ENCODE data around the gene GPATCH8.

GPATCH8 gene

GRCh38 chr17:44386182-44386525 lies 117.1 kb downstream of the GPATCH8 start:
- peaks cover 36% of the 10 kb centered on the region for H3K27me3 ChIP-seq (ENCODE audit: control insufficient read depth, insufficient read depth, low read length, poor library complexity, severe bottlenecking)
- H3K27ac ChIP-seq (ENCODE audit: insufficient read depth, low read depth, low read length, poor library complexity, severe bottlenecking) = no peak overlapping the region
- H3K36me3 ChIP-seq (ENCODE audit: control insufficient read depth, insufficient read depth, low read length) = no peaks in the 10 kb centered on the region
- H3K4me1 ChIP-seq (ENCODE audit: control insufficient read depth, insufficient read depth, low read length) = peaks cover 7% of the 10 kb centered on the region
- peak overlapping the region; percentile 33 for H3K4me3 ChIP-seq (ENCODE audit: insufficient read depth, low read depth, low read length)
- H3K9me3 ChIP-seq (ENCODE audit: control insufficient read depth, low read length) = no peaks in the 10 kb centered on the region
- 83 to 84% methylated on average over 10 of the region's 10 CpGs for WGBS, 2 experiments

GRCh38 chr17:44385287-44386181 lies 117.7 kb downstream of the GPATCH8 start:
- Histone ChIP-seq H3K36me3 (ENCODE audit: control insufficient read depth, insufficient read depth, low read length) (no peaks in the 10 kb centered on the region), H3K27me3 (ENCODE audit: control insufficient read depth, insufficient read depth, low read length, poor library complexity, severe bottlenecking) (peaks cover 36% of the 10 kb centered on the region), H3K4me1 (ENCODE audit: control insufficient read depth, insufficient read depth, low read length) (peaks cover 7% of the 10 kb centered on the region), H3K4me3 (ENCODE audit: insufficient read depth, low read depth, low read length) (peak overlapping the region; percentile 33), H3K27ac (ENCODE audit: insufficient read depth, low read depth, low read length, poor library complexity, severe bottlenecking) (no peak overlapping the region), H3K9me3 (ENCODE audit: control insufficient read depth, low read length) (no peaks in the 10 kb centered on the region)
- WGBS, 2 experiments = 22% methylated on average over 68 of the region's 68 CpGs

GRCh38 chr17:44384823-44385286 lies 118.4 kb downstream of the GPATCH8 start:
- H3K4me1 ChIP-seq (ENCODE audit: control insufficient read depth, insufficient read depth, low read length) = peaks cover 7% of the 10 kb centered on the region
- H3K27me3 ChIP-seq (ENCODE audit: control insufficient read depth, insufficient read depth, low read length, poor library complexity, severe bottlenecking) = peaks cover 36% of the 10 kb centered on the region
- H3K4me3 ChIP-seq (ENCODE audit: insufficient read depth, low read depth, low read length) = peak overlapping the region; percentile 33
- H3K36me3 ChIP-seq (ENCODE audit: control insufficient read depth, insufficient read depth, low read length) = no peaks in the 10 kb centered on the region
- 3 to 4% methylated on average over 26 of the region's 26 CpGs for WGBS, 2 experiments
- no peaks in the 10 kb centered on the region for H3K9me3 ChIP-seq (ENCODE audit: control insufficient read depth, low read length)
- no peak overlapping the region for H3K27ac ChIP-seq (ENCODE audit: insufficient read depth, low read depth, low read length, poor library complexity, severe bottlenecking)

DNA sequence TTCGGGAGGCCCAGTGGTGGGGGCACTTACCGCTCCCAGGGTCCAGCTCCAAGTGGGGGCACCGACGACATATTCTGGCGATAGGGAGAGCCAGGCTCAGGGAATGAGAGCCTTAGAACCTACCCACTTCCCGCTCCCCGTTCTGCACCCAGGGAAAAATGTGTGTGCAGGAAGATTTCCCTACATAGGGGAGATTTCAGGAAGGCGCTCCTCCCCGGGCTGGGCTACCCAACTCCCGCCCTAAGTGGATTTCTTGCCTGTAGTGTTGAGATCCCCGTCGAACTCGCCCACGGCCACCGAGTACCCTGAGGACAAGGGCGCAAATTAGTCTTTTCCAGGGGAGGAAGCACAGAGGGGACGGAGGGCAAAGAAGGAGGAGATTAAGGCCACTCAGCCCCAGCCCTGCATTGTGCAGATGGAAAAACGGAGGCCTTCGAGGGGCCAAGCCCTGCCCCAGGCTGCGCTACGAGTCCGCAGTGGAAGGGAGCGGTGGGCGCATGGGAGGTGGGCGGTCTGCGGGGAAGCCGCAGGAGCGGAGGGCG lies 118.9 kb downstream of the GPATCH8 start:
- no peaks in the 10 kb centered on the region for H3K9me3 ChIP-seq (ENCODE audit: control insufficient read depth, low read length)
- H3K4me3 ChIP-seq (ENCODE audit: insufficient read depth, low read depth, low read length) = peak overlapping the region; percentile 33
- H3K27ac ChIP-seq (ENCODE audit: insufficient read depth, low read depth, low read length, poor library complexity, severe bottlenecking) = no peak overlapping the region
- peaks cover 36% of the 10 kb centered on the region for H3K27me3 ChIP-seq (ENCODE audit: control insufficient read depth, insufficient read depth, low read length, poor library complexity, severe bottlenecking)
- H3K4me1 ChIP-seq (ENCODE audit: control insufficient read depth, insufficient read depth, low read length) = peaks cover 7% of the 10 kb centered on the region
- H3K36me3 ChIP-seq (ENCODE audit: control insufficient read depth, insufficient read depth, low read length) = no peaks in the 10 kb centered on the region
- 33 to 36% methylated on average over 29 of the region's 29 CpGs for WGBS, 2 experiments

- Histone ChIP-seq H3K36me3 (ENCODE audit: control insufficient read depth, insufficient read depth, low read length) (no peaks in the 10 kb centered on the region), H3K4me3 (ENCODE audit: insufficient read depth, low read depth, low read length) (no peak overlapping the region), H3K27ac (ENCODE audit: insufficient read depth, low read depth, low read length, poor library complexity, severe bottlenecking) (no peak overlapping the region), H3K4me1 (ENCODE audit: control insufficient read depth, insufficient read depth, low read length) (peaks cover 7% of the 10 kb centered on the region), H3K9me3 (ENCODE audit: control insufficient read depth, low read length) (no peaks in the 10 kb centered on the region), H3K27me3 (ENCODE audit: control insufficient read depth, insufficient read depth, low read length, poor library complexity, severe bottlenecking) (peaks cover 36% of the 10 kb centered on the region)
- 88 to 92% methylated on average over 16 of the region's 16 CpGs for WGBS, 2 experiments
Observed at GRCh38 chr17:44383861-44384260, 119.3 kb downstream of the GPATCH8 start.

DNA sequence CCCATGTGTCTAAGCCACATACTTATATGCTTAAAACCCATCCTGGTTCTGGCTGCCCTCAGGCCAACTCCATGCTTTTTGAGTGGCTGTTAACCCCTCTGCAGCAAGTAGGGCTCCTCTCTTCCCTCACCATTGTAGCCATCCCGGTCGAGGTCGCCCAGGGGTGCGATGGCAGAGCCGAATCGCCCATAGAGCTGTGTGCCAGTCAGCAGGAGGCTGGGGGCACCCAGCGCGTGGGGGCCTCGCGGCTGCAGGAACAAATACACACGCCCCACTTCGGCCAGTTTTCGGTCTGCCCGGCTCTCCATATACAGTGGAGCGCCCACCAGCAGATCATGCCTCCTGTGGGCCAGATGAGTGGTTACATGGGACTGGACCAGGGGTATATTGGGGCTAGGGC lies 119.8 kb downstream of the GPATCH8 start:
- Histone ChIP-seq H3K27ac (ENCODE audit: insufficient read depth, low read depth, low read length, poor library complexity, severe bottlenecking) (no peak overlapping the region), H3K27me3 (ENCODE audit: control insufficient read depth, insufficient read depth, low read length, poor library complexity, severe bottlenecking) (peaks cover 36% of the 10 kb centered on the region), H3K9me3 (ENCODE audit: control insufficient read depth, low read length) (no peaks in the 10 kb centered on the region), H3K36me3 (ENCODE audit: control insufficient read depth, insufficient read depth, low read length) (no peaks in the 10 kb centered on the region), H3K4me3 (ENCODE audit: insufficient read depth, low read depth, low read length) (no peak overlapping the region), H3K4me1 (ENCODE audit: control insufficient read depth, insufficient read depth, low read length) (peaks cover 7% of the 10 kb centered on the region)
- WGBS, 2 experiments = 93 to 95% methylated on average over 15 of the region's 15 CpGs

DNA sequence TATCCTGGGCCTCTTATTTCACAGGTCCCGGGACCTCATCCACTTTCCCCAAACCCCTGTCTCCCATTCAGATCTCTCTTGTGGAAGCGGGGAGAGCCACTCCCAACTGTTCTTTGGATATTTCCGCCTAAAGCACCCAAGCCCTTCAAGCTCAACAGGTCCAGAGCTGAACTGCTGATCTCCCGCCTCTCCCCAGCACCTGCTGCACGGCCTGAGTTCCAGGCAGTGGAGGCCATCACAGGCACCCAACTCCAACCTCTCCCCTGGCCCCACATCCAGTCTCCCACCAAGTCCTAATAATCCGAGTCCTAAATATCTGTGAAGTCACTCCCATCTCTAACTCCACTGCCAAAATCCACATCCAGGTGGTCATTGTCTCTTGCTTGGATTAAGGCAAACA lies 120.3 kb downstream of the GPATCH8 start:
- 91 to 92% methylated on average over 6 of the region's 6 CpGs for WGBS, 2 experiments

GRCh38 chr17:44381810-44382305 lies 121.3 kb downstream of the GPATCH8 start:
- Histone ChIP-seq H3K27ac (ENCODE audit: insufficient read depth, low read depth, low read length, poor library complexity, severe bottlenecking) (no peak overlapping the region), H3K9me3 (ENCODE audit: control insufficient read depth, low read length) (no peaks in the 10 kb centered on the region), H3K4me3 (ENCODE audit: insufficient read depth, low read depth, low read length) (no peak overlapping the region), H3K27me3 (ENCODE audit: control insufficient read depth, insufficient read depth, low read length, poor library complexity, severe bottlenecking) (peaks cover 36% of the 10 kb centered on the region), H3K4me1 (ENCODE audit: control insufficient read depth, insufficient read depth, low read length) (peaks cover 7% of the 10 kb centered on the region), H3K36me3 (ENCODE audit: control insufficient read depth, insufficient read depth, low read length) (no peaks in the 10 kb centered on the region)
- WGBS, 2 experiments = 90 to 92% methylated on average over 4 of the region's 4 CpGs

More for the DNA sequence above, 120.3 kb downstream of the GPATCH8 start:
- no peaks in the 10 kb centered on the region for H3K9me3 ChIP-seq (ENCODE audit: control insufficient read depth, low read length)
- no peak overlapping the region for H3K27ac ChIP-seq (ENCODE audit: insufficient read depth, low read depth, low read length, poor library complexity, severe bottlenecking)
- H3K36me3 ChIP-seq (ENCODE audit: control insufficient read depth, insufficient read depth, low read length) = no peaks in the 10 kb centered on the region
- H3K4me1 ChIP-seq (ENCODE audit: control insufficient read depth, insufficient read depth, low read length) = peaks cover 7% of the 10 kb centered on the region
- H3K27me3 ChIP-seq (ENCODE audit: control insufficient read depth, insufficient read depth, low read length, poor library complexity, severe bottlenecking) = peaks cover 36% of the 10 kb centered on the region
- H3K4me3 ChIP-seq (ENCODE audit: insufficient read depth, low read depth, low read length) = no peak overlapping the region

- WGBS, 2 experiments = 86 to 88% methylated on average over 9 of the region's 9 CpGs
- Histone ChIP-seq H3K36me3 (ENCODE audit: control insufficient read depth, insufficient read depth, low read length) (no peaks in the 10 kb centered on the region), H3K27ac (ENCODE audit: insufficient read depth, low read depth, low read length, poor library complexity, severe bottlenecking) (no peak overlapping the region), H3K4me1 (ENCODE audit: control insufficient read depth, insufficient read depth, low read length) (peaks cover 7% of the 10 kb centered on the region), H3K9me3 (ENCODE audit: control insufficient read depth, low read length) (no peaks in the 10 kb centered on the region), H3K27me3 (ENCODE audit: control insufficient read depth, insufficient read depth, low read length, poor library complexity, severe bottlenecking) (peaks cover 27% of the 10 kb centered on the region), H3K4me3 (ENCODE audit: insufficient read depth, low read depth, low read length) (no peak overlapping the region)
Observed at GRCh38 chr17:44380767-44381166, 122.4 kb downstream of the GPATCH8 start.

GRCh38 chr17:44379887-44380286 lies 123.3 kb downstream of the GPATCH8 start:
- Histone ChIP-seq H3K27ac (ENCODE audit: insufficient read depth, low read depth, low read length, poor library complexity, severe bottlenecking) (no peak overlapping the region), H3K4me1 (ENCODE audit: control insufficient read depth, insufficient read depth, low read length) (peaks cover 7% of the 10 kb centered on the region), H3K9me3 (ENCODE audit: control insufficient read depth, low read length) (no peaks in the 10 kb centered on the region), H3K4me3 (ENCODE audit: insufficient read depth, low read depth, low read length) (no peak overlapping the region), H3K27me3 (ENCODE audit: control insufficient read depth, insufficient read depth, low read length, poor library complexity, severe bottlenecking) (peaks cover 20% of the 10 kb centered on the region), H3K36me3 (ENCODE audit: control insufficient read depth, insufficient read depth, low read length) (no peaks in the 10 kb centered on the region)
- WGBS, 2 experiments = 92% methylated on average over 10 of the region's 10 CpGs

Measured in ectodermal cell (in vitro differentiated cells).